Stromal cell of bone marrow (primary cell): Measurements from ENCODE around the gene ACSS1.

Source experiments
- DNase-seq: peaks from one replicate; pipeline ENCODE4 v3.0.0-alpha.2; 2012; ENCODE audit warnings: low read depth

ACSS1 gene

GRCh38 chr20:25030649-25031207, 27.2 kb downstream of the ACSS1 start:
- no peak for DNase-seq

GRCh38 chr20:25030007-25030648, 27.8 kb downstream of the ACSS1 start:
- no peak for DNase-seq

- DNase-seq, result no peak
Measured at GRCh38 chr20:25025986-25026605, 31.8 kb downstream of the ACSS1 start.

- no peak for DNase-seq
Measured at GRCh38 chr20:25025091-25025861, 32.7 kb downstream of the ACSS1 start.

GRCh38 chr20:25024171-25024570, 33.8 kb downstream of the ACSS1 start:
- DNase-seq, result no peak

- DNase-seq, result no peak
Measured at GRCh38 chr20:25023356-25023755, 34.6 kb downstream of the ACSS1 start.

- no peak for DNase-seq
Measured at GRCh38 chr20:25022680-25023079, 35.3 kb downstream of the ACSS1 start.

- no peak for DNase-seq
Measured at GRCh38 chr20:25021336-25021735, 36.6 kb downstream of the ACSS1 start.

- no peak for DNase-seq
Measured at GRCh38 chr20:25020901-25021301, 37.0 kb downstream of the ACSS1 start.

- DNase-seq, result no peak
Measured at GRCh38 chr20:25020345-25020744, 37.6 kb downstream of the ACSS1 start.

GRCh38 chr20:25019381-25020155, 38.4 kb downstream of the ACSS1 start:
- no peak for DNase-seq

GRCh38 chr20:25018841-25019240, 39.1 kb downstream of the ACSS1 start:
- DNase-seq, result no peak

GRCh38 chr20:25018425-25018824, 39.5 kb downstream of the ACSS1 start:
- DNase-seq, result no peak

- no peak for DNase-seq
Measured at GRCh38 chr20:25017257-25017803, 40.6 kb downstream of the ACSS1 start.

GRCh38 chr20:25016471-25016870, 41.5 kb downstream of the ACSS1 start:
- DNase-seq, result no peak

- DNase-seq, result no peak
Measured at GRCh38 chr20:25015986-25016385, 42.0 kb downstream of the ACSS1 start.

- no peak for DNase-seq
Measured at GRCh38 chr20:25014816-25015215, 43.1 kb downstream of the ACSS1 start.

- DNase-seq, result no peak
Measured at GRCh38 chr20:25013478-25014380, 44.2 kb downstream of the ACSS1 start.

- no peak for DNase-seq
Measured at GRCh38 chr20:25012616-25013189, 45.2 kb downstream of the ACSS1 start.

- DNase-seq, result no peak
Measured at GRCh38 chr20:25011831-25012241, 46.1 kb downstream of the ACSS1 start.
